Stimulated activated naive B cell treated with anti-CD40 and anti-IgM and Interleukin-4, amounts not matched to agents 10 μg/mL and 1 μg/mL and 100 μg/mL, for 72 hours (primary cell): ENCODE data around the gene ADAMTS4.

Source experiments
- ATAC-seq, 2 donors: fragments of 150-1000 bp; cut with Tn5 transposase; replicated peaks; 2 replicates each; pipeline ENCODE4 v1.10.0; 2021; ENCODE audit warnings: moderate library complexity in 1 of 2
- DNase-seq: peaks from one replicate; pipeline ENCODE4 v3.0.0; 2021
- H3K27ac Mint-ChIP-seq: one replicate; pipeline ENCODE4 v1.8.0; 2022; ENCODE audit warnings: mild to moderate bottlenecking, mixed read lengths
- H3K27me3 Mint-ChIP-seq, 2 donors: one replicate each; pipeline ENCODE4 v1.8.0; 2022; ENCODE audit warnings: mixed read lengths in 2 of 2
- H3K36me3 Mint-ChIP-seq, 2 donors: one replicate each; pipeline ENCODE4 v1.8.0; 2022; ENCODE audit warnings: mixed read lengths in 2 of 2, mild to moderate bottlenecking in 1 of 2
- H3K4me1 Mint-ChIP-seq, 2 donors: one replicate each; pipeline ENCODE4 v1.8.0; 2022; ENCODE audit warnings: mixed read lengths in 2 of 2, mild to moderate bottlenecking in 1 of 2
- H3K4me3 Mint-ChIP-seq, 2 donors: one replicate each; pipeline ENCODE4 v1.8.0; 2022; ENCODE audit warnings: mild to moderate bottlenecking in 2 of 2, mixed read lengths in 2 of 2, moderate library complexity in 1 of 2
- H3K9me3 Mint-ChIP-seq, 2 donors: one replicate each; pipeline ENCODE4 v1.8.0; 2022; ENCODE audit warnings: mixed read lengths in 2 of 2, mild to moderate bottlenecking in 1 of 2

The ADAMTS4 gene

DNA sequence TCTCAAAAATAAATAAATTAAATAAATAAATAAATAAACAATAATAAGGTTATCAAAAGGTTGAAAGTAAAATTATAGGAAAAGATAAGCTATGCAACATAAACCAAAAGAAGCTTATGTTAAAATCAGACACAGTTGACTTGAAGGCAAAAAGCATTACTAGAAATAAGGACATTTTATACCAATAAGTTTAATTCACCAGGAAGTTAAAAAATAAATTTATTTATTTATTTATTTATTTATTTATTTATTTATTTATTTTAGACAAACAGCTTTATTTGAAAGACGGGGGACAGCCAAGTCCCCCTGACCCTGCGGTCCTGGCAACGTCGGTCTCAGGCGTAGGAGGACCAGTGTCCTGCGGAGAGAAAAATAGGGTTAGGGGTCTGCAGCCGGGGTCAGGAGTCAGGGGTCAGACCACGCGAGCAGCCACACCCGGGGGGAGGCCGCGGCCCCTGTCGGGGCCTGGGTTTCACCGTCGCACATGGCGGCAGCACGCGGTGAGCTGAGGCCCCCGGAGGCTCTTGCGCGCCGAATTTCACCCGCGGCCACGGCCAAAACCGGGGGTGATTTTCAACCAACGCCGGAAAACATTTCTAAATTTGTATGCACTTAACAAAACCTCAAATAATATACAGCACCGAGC lies 58.0 kb downstream of the ADAMTS4 start:
- no peak for DNase-seq
- Mint-ChIP-seq H3K36me3 (peaks cover 7 to 9% of the 10 kb centered on the region in 2 donors), H3K9me3 (no peaks in the 10 kb centered on the region), H3K4me3 (no peak overlapping the region), H3K27ac (no peak overlapping the region), H3K4me1 (peaks cover 3 to 7% of the 10 kb centered on the region in 2 donors), H3K27me3 (no peaks in the 10 kb centered on the region)
- ATAC-seq = no peak

DNA sequence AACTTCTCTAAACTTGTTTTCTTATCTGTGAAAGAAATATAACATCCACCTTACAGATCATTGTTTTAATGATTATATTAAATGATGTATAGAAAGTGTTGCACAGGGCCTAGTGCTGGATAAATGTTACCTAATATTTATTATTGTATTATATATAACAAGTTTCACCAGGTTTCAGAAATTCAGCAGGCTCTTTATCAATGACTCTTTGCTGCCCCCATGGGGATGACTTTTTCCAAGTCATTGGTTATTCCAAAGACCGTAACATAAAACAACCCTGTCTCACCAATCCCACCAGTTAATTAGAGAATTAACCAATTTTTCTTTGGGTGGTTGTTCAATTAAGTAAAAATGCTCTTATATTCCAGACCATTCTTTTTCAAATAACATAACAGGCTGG lies 59.1 kb downstream of the ADAMTS4 start:
- H3K9me3 Mint-ChIP-seq = no peaks in the 10 kb centered on the region
- peaks cover 3 to 13% of the 10 kb centered on the region in 2 donors for H3K4me1 Mint-ChIP-seq
- peaks cover 15% of the 10 kb centered on the region in 2 donors for H3K36me3 Mint-ChIP-seq
- ATAC-seq (peak in 1 of 2 donors; percentile 41), DNase-seq (no peak)
- H3K4me3 Mint-ChIP-seq = no peak overlapping the region
- no peak overlapping the region for H3K27ac Mint-ChIP-seq
- H3K27me3 Mint-ChIP-seq = no peaks in the 10 kb centered on the region

DNA sequence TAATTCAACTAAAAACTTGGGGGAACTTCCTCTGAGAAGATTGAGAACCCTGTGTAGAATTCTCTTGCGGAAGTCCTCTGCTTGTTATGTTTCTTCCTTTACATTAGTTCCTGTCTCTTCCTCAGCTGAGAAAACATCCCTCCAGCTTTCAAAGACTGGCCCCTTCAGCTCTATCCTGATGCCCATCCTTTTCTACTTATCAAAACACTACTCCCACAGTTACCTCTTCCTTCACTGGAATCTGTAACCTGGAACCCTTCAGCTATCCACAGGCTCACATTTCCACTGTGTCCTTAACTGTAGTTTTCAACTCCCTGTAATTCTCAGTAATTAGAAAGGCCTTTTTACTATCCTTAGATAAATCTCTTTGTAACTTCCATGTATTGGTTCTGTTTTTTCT lies 60.4 kb downstream of the ADAMTS4 start:
- H3K27ac Mint-ChIP-seq = no peak overlapping the region
- H3K4me1 Mint-ChIP-seq = peaks cover 3 to 13% of the 10 kb centered on the region in 2 donors

DNA sequence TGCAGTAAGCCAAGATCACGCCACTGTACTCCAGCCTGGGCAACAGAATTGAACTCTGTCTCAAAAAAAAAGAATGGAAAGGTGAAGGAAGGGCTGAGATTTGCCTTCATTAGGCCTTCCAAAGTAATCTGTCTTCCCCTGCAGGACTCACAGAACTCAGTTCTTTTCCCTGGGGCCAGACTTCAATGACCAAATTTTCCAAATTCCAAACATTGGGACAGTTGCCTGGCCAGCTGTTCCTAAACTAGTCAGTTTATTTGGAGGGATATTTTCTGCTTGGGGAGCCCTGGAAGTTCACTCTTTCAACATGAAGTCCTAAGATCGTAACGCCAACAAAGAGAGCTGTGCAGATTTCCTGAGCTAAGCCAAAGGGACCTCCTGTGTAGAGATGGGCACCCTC lies 61.0 kb downstream of the ADAMTS4 start:
- H3K9me3 Mint-ChIP-seq = no peaks in the 10 kb centered on the region
- no peak overlapping the region for H3K27ac Mint-ChIP-seq
- H3K4me3 Mint-ChIP-seq = no peak overlapping the region
- no peak for ATAC-seq
- no peaks in the 10 kb centered on the region for H3K27me3 Mint-ChIP-seq
- H3K4me1 Mint-ChIP-seq = peaks cover 3 to 13% of the 10 kb centered on the region in 2 donors
- H3K36me3 Mint-ChIP-seq = peaks cover 13 to 15% of the 10 kb centered on the region in 2 donors
- no peak for DNase-seq

More for the DNA sequence above, 60.4 kb downstream of the ADAMTS4 start:
- Mint-ChIP-seq H3K4me3 (no peak overlapping the region), H3K9me3 (no peaks in the 10 kb centered on the region), H3K36me3 (peaks cover 13 to 15% of the 10 kb centered on the region in 2 donors), H3K27me3 (no peaks in the 10 kb centered on the region)
- DNase-seq (no peak), ATAC-seq (no peak)
